GM23248 (cell line): Measurements from ENCODE around the gene EPHB3.

Source experiments
- EZH2 ChIP-seq: fragments of 200-600 bp; sonication (generic); IDR thresholded peaks from 2 replicates; pipeline ENCODE4 v1.6.1; 2018; ENCODE audit warnings: antibody characterized with exemption, mild to moderate bottlenecking; ENCODE audit not compliant: insufficient read depth, poor library complexity, severe bottlenecking
- EZH2phosphoT487 ChIP-seq: fragments of 200-600 bp; sonication (generic); IDR thresholded peaks from 2 replicates; pipeline ENCODE4 v1.6.1; 2018; ENCODE audit warnings: antibody characterized with exemption, moderate library complexity, mild to moderate bottlenecking, low read depth; ENCODE audit not compliant: insufficient read depth

DNA sequence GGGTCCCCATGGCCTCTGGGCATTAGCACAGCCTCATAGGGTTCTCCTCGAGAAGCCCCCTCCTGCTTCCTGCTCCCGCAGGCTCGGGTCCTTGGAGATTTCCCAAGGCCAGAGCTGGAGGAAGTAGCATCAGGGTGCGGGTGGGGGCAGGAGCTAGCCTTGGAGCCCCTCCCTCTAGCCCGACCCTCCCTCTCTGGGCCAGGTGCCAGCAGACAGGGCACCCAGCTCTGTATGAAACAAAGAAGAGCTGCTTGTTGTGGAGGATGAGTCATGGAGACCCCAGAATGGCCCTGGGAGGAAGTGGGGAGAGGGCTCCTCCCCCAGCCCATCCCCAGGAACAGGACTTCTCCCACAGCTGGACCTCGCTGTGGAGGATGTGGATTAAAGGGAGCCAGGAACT is 29.2 kb downstream of the EPHB3 start:
- no peak for TF ChIP-seq EZH2
- no peak for TF ChIP-seq EZH2phosphoT487
